ENCODE results near the gene ZNF646. TPM values are rescaled to one million over a fixed set of nuclear protein-coding genes. Genes with fewer than 3 reads are reported as not detected.

Gene ZNF646
- total and polyA plus RNA-seq, 3 donors from 2014 or later, result 68.9 to 80.3 (median 74.0) TPM

DNA sequence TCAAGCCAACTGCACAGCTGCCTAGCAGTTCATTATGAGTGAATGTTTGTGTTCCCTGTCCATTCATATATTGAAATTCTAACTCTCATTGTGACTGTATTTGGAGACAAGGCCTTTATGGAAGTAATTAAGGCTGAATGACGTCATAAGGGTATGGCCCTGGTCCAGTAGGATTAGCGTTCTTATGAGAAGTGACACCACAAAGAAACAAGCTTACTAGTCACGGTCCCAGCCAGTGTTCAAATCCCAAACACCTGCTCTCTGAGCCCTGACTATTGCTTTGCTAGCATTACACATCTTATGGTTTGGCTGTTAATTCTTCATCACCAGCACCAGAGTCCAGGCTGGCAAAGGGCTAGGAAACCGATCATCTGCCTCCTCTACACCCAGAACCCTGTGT lies 2.4 kb upstream of the ZNF646 start:
- no peaks in the 10 kb centered on the region for H3K9me3 ChIP-seq
- DNase-seq, result no peak
- no peak overlapping the region for H3K27ac ChIP-seq
- peak overlapping the region in 1 of 2 donors; percentile 98 for H3K4me3 ChIP-seq
- H3K27me3 ChIP-seq, result no peaks in the 10 kb centered on the region
- 36 to 50% methylated on average over 4 of the region's 4 CpGs for WGBS, 2 donors
- intact Hi-C loops (cut with DNase I; ENCODE audit: low total_unique reads), result no loop called here
- H3K4me1 ChIP-seq, result peaks cover 16% of the 10 kb centered on the region
- TF ChIP-seq POLR2A (IDR thresholded peaks at IDR 0.05), result no peak
- TF ChIP-seq, protein P1, sequence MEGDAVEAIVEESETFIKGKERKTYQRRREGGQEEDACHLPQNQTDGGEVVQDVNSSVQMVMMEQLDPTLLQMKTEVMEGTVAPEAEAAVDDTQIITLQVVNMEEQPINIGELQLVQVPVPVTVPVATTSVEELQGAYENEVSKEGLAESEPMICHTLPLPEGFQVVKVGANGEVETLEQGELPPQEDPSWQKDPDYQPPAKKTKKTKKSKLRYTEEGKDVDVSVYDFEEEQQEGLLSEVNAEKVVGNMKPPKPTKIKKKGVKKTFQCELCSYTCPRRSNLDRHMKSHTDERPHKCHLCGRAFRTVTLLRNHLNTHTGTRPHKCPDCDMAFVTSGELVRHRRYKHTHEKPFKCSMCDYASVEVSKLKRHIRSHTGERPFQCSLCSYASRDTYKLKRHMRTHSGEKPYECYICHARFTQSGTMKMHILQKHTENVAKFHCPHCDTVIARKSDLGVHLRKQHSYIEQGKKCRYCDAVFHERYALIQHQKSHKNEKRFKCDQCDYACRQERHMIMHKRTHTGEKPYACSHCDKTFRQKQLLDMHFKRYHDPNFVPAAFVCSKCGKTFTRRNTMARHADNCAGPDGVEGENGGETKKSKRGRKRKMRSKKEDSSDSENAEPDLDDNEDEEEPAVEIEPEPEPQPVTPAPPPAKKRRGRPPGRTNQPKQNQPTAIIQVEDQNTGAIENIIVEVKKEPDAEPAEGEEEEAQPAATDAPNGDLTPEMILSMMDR (IDR thresholded peaks at IDR 0.05), result no peak
- H3K36me3 ChIP-seq (ENCODE audit: low read depth, missing control alignments), result no peaks in the 10 kb centered on the region

DNA sequence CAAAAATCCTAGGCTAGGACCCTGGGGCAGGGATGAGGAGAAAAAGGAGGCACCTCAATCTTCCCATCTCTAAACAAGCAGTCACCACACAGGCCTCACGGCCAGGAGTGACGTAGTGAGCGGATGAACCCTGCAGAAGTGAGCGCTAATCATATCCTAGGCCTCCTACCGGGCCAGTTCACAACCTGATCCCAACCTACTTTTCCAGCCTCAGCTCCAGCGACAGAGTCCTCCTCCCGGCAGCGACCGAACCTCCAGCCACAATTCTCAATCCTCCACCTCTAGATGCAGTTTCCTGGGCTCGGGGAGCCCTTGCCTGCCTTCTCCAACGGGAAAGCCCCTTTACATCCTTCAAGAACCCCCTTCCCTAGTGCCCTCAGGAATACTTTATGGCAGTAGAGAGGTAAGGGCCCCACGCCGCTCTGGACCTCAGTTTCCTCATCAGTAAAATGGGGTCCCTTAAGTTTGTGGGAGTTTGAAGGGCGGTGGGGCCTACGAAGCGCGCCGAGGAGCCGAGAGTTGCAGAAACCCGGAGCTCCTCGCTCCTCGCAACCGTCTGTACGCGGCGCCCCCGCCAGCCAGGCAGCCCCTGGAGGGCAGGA lies 1.6 kb upstream of the ZNF646 start:
- intact Hi-C loops (cut with DNase I; ENCODE audit: low total_unique reads), result no loop called here
- peak overlapping the region; percentile 98 to 99 for H3K4me3 ChIP-seq
- H3K9me3 ChIP-seq, result no peaks in the 10 kb centered on the region
- no peaks in the 10 kb centered on the region for H3K27me3 ChIP-seq
- H3K36me3 ChIP-seq (ENCODE audit: low read depth, missing control alignments), result no peaks in the 10 kb centered on the region
- H3K27ac ChIP-seq, result peak overlapping the region in 1 of 2 donors; percentile 94
- H3K4me1 ChIP-seq, result peaks cover 16% of the 10 kb centered on the region
- no peak for DNase-seq
- WGBS, 2 donors, result 2 to 5% methylated on average over 19 to 27 of the region's 27 CpGs
- TF ChIP-seq, protein P1 (IDR thresholded peaks at IDR 0.05), result no peak
- no peak for TF ChIP-seq POLR2A (IDR thresholded peaks at IDR 0.05)

GRCh38 chr16:31073142-31073969 lies 866 bp upstream of the ZNF646 start:
- 0% methylated on average over 41 to 72 of the region's 83 CpGs for WGBS, 2 donors

GRCh38 chr16:31074814-31075183 lies 577 bp downstream of the ZNF646 start:
- Histone ChIP-seq H3K27me3 (no peaks in the 10 kb centered on the region), H3K9me3 (no peaks in the 10 kb centered on the region), H3K4me3 (peak overlapping the region; percentile 98 to 99), H3K27ac (peak overlapping the region; percentile 84 to 94), H3K4me1 (peaks cover 16% of the 10 kb centered on the region), H3K36me3 (ENCODE audit: low read depth, missing control alignments) (no peaks in the 10 kb centered on the region)
- intact Hi-C loops (cut with DNase I; ENCODE audit: low total_unique reads), result no loop called here
- TF ChIP-seq, protein P1 (IDR thresholded peaks at IDR 0.05), result no peak
- TF ChIP-seq POLR2A (IDR thresholded peaks at IDR 0.05), result no peak
- no peak for DNase-seq
- 1% methylated on average over 7 of the region's 7 CpGs for WGBS, 2 donors

More at GRCh38 chr16:31073142-31073969, 866 bp upstream of the ZNF646 start:
- no peaks in the 10 kb centered on the region for H3K9me3 ChIP-seq
- intact Hi-C loops (cut with DNase I; ENCODE audit: low total_unique reads), result no loop called here
- H3K4me3 ChIP-seq, result peak overlapping the region; percentile 98 to 99
- peak overlapping the region; percentile 90 to 94 for H3K27ac ChIP-seq
- H3K36me3 ChIP-seq (ENCODE audit: low read depth, missing control alignments), result no peaks in the 10 kb centered on the region
- H3K4me1 ChIP-seq, result peaks cover 16% of the 10 kb centered on the region
- DNase-seq, result peak; percentile 97
- TF ChIP-seq, protein P1 (IDR thresholded peaks at IDR 0.05), result no peak
- TF ChIP-seq POLR2A (IDR thresholded peaks at IDR 0.05), result no peak
- no peaks in the 10 kb centered on the region for H3K27me3 ChIP-seq

Measured in testis (tissue), 3 donors.